Effector memory CD8-positive, alpha-beta T cell (primary cell): ENCODE measurements around the gene GSAP.

Source experiments
- ATAC-seq: fragments of 150-1000 bp; cut with Tn5 transposase; replicated peaks from 2 replicates; pipeline ENCODE4 v1.10.0; 2021; ENCODE audit warnings: mild to moderate bottlenecking, moderate library complexity
- DNase-seq, 3 experiments: peaks; one replicate each; pipeline ENCODE4 v3.0.0; 2021
- H3K27ac Mint-ChIP-seq, 2 donors: one replicate each; pipeline ENCODE4 v1.8.0; 2022; ENCODE audit warnings: mild to moderate bottlenecking in 2 of 2, mixed read lengths in 2 of 2, moderate library complexity in 2 of 2
- H3K27me3 Mint-ChIP-seq, 2 donors: one replicate each; pipeline ENCODE4 v1.8.0; 2022; ENCODE audit warnings: mixed read lengths in 2 of 2
- H3K36me3 Mint-ChIP-seq: one replicate; pipeline ENCODE4 v1.8.0; 2022; ENCODE audit warnings: mild to moderate bottlenecking, moderate library complexity, mixed read lengths; ENCODE audit not compliant: insufficient read depth
- H3K4me1 Mint-ChIP-seq, 2 donors: one replicate each; pipeline ENCODE4 v1.8.0; 2022; ENCODE audit warnings: low read depth in 2 of 2, mixed read lengths in 2 of 2
- H3K4me3 Mint-ChIP-seq, 2 donors: one replicate each; pipeline ENCODE4 v1.8.0; 2022; ENCODE audit warnings: mild to moderate bottlenecking in 2 of 2, mixed read lengths in 2 of 2, moderate library complexity in 2 of 2
- H3K9me3 Mint-ChIP-seq, 2 donors: one replicate each; pipeline ENCODE4 v1.8.0; 2022; ENCODE audit warnings: mixed read lengths in 2 of 2

Gene GSAP

DNA sequence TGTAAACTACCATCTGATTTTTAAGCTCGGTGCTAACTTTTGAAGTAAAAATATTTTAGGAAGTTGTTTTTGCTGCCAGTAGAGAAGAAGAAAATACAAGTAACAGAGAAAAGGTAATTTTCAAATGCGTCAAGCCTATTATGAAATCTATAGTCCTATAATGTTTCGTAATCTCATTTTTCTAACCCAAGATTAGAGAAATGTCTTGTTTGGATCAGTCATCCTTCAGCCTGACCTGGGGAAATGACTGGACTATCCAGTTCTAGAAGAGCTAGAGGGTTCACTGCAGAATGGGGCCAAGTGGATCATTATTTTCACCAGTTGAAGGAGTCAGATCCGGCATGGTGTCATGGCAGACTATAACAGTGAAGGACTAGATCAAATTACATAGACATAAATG, 153.8 kb downstream of the GSAP start:
- no peak for ATAC-seq
- no peaks in the 10 kb centered on the region for H3K27me3 Mint-ChIP-seq
- H3K9me3 Mint-ChIP-seq = no peaks in the 10 kb centered on the region
- H3K4me1 Mint-ChIP-seq = peaks cover 0 to 5% of the 10 kb centered on the region in 2 donors
- no peak overlapping the region for H3K4me3 Mint-ChIP-seq
- DNase-seq = no peak
- H3K36me3 Mint-ChIP-seq = no peaks in the 10 kb centered on the region
- no peak overlapping the region for H3K27ac Mint-ChIP-seq
